Vagina (tissue), 2 donors: ENCODE results near the gene CAPN15.

Source experiments
- CTCF ChIP-seq, 3 experiments: fragments of 450-650 bp in 2 of 3; fragments of 200-600 bp in 1 of 3; sonication (generic) in 1 of 3; IDR thresholded peaks; one replicate each; pipeline ENCODE4 v1.5.1; 2017 to 2019; ENCODE audit warnings: antibody characterized with exemption in 3 of 3, mild to moderate bottlenecking in 2 of 3, moderate library complexity in 2 of 3
- POLR2A ChIP-seq, 2 donors: fragments of 450-650 bp; IDR thresholded peaks; one replicate each; pipeline ENCODE4 v1.6.1; 2017; ENCODE audit warnings: antibody characterized with exemption in 2 of 2, mild to moderate bottlenecking in 2 of 2, moderate library complexity in 2 of 2

- TF ChIP-seq CTCF (IDR thresholded peaks at IDR 0.05) (no peak), POLR2A (IDR thresholded peaks at IDR 0.05) (no peak)
Measured at GRCh38 chr16:583815-584591, 56.5 kb downstream of the CAPN15 start.
